ENCODE data around the gene RER1.

DNA sequence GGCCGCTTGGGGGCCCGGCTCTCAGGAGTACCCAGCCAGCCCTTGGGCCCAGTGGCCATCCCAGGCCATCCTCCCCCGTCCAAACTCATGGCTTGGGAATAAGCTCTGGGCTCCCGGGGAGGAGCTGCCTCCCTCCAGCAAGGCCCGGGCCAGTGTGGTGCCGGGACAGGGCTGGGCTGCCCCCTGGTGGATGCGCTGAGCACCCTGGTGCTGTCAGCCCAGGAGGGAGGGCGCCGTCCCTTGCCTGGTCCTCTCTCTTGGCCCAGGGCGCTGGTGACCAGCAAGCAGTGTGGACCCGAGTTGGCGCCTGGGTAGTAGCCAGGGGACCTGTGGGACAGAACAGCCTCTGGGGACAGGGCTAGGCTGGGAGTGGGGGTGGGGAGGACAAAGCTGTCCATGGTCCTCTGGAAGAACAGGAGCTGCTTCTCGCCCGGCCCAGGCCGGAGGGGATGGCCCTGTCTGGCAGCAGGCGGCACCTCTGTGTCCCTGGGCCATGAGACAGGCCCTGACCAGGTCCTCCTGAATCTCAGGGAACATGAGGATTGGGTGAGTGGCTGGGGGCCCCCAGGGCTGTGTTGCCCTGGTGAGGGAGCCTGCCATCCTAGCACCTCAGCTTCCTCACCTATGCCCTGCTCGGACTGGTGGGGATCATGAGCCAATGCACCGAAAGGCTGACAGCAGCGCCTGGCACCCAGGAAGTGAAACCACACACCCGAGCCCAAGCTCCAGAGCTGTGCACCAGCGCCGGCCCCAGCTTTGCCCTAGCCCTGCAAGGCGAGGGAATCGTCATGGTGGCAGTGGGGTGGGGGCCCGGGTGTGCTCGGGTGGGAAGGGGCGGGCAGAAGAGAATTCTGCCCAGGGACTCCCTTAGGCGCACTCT, 9.7 kb upstream of the RER1 start:
- TF ChIP-seq ZNF274 (IDR thresholded peaks at IDR 0.05; ENCODE audit: low read depth, low read length) (no peak), YY1 (IDR thresholded peaks at IDR 0.05; ENCODE audit: insufficient read depth, insufficient read length) (no peak)

Measured in NT2/D1 (cell line).